LNCaP clone FGC (cell line): ENCODE data around the gene ABCA2.

Experiments used
- DNase-seq: peaks from one replicate; pipeline ENCODE4 v3.0.0-alpha.2; 2011; ENCODE audit warnings: low read depth
- H3K4me3 ChIP-seq: 2 replicates; pipeline ENCODE4 v1.5.1; 2011; ENCODE audit warnings: mild to moderate bottlenecking, low read depth, low read length, control low read depth
- CTCF ChIP-seq: IDR thresholded peaks from 2 replicates; pipeline ENCODE4 v1.5.1; 2012; ENCODE audit warnings: mild to moderate bottlenecking; ENCODE audit not compliant: control insufficient read depth, insufficient read depth; ENCODE audit errors: extremely low read depth

Gene ABCA2

GRCh38 chr9:137022662-137023008 is 5.4 kb downstream of the ABCA2 start:
- no peak for TF ChIP-seq CTCF
- no peak for DNase-seq
- peak overlapping the region; percentile 15; the same call in 1 of the 2 replicates for H3K4me3 ChIP-seq

DNA sequence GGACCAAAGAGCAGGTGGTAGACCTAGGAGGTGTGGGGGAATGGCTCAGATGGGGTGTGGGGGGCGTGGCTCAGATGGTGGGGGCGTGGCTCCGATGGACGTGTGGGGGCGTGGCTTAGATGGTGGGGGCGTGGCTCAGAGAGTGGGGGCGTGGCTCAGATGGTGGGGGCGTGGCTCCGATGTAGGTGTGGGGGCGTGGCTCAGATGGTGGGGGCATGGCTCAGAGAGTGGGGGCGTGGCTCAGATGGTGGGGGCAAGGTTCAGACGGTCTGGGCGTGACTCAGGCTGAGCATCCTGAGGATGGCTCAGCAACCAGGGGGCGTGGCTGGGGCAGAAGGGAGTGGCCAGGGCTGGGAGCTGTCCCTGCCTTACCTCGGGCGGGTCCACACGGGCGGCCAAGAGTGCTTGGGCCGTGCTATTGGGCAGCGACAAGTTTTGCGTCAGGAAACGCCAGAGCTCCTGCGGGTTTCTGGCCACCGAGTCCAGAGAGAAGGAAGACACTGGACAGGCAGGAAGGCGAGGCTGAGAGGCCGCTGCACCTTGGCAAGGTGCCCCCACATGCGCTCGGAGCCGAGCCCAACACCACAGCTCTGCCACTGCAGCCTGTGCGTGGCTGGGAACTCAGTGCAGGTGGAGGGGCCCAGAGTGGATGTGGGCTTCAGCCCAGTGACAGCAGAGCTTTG is 5.9 kb downstream of the ABCA2 start:
- no peak for TF ChIP-seq CTCF
- no peak overlapping the region; the same call in 1 of the 2 replicates for H3K4me3 ChIP-seq
- DNase-seq: peak; percentile 99

DNA sequence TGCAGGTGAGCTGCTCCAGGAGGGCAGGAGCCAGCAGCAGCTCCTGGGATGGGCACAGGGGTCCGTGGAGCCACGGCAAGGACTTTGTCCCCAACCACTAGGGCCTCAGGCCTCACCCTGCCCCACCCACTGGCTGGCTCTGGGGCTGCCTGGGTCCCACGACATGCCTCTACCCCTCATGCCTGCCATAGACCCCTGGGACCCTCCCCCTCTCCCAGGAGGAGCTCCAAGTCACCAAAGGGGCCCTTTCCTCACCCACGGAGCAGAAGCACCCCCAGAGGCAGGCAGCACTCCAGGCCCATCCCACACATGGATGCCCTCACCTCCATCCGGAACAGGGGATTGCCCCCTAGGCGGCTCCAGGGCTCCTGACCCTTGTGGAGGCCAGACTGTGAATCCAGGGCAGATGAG is 6.5 kb downstream of the ABCA2 start:
- no peak for TF ChIP-seq CTCF
- no peak overlapping the region for H3K4me3 ChIP-seq
- DNase-seq: no peak

DNA sequence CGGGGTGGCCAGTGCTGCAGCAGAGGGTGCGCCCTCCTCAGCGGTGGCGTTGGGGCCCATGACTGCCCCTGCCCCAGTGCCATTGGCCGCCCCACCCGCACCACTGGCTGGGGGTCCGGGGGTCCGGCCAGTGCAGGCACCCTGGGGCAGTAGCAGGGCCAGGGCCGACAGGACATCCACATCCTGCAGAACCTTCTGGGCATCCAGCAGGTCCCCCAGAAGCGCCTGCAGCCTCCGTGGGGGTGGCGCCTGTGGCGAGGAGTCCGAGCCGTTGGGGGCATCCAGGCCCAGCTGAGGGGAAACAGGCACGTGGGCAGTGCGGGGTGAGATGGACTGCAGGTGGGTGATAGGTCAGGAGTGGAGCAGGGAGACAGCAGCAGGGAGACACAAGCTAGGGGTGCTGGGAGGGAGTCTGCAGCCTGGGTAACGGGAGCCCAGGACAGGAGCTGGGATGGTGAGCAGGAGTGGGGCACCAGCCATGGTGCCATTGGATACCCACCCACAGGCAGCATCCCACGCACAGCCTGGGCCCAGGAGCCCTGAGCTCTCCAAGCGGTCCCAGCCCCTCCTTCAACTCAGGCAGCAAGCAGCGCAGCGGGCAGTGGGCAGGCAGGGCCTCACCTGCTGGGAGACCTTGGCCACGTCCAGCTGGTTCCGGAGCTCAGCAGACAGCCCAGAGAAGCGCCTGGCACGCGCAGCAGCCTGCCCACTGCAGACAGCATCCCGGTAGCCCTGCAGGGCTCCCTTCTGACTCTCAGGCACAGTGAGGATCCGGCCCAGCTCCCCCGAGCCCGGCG is 7.1 kb downstream of the ABCA2 start:
- no peak for DNase-seq
- TF ChIP-seq CTCF: no peak
- H3K4me3 ChIP-seq: no peak overlapping the region

- no peak overlapping the region for H3K4me3 ChIP-seq
- no peak for DNase-seq
- no peak for TF ChIP-seq CTCF
Observed at GRCh38 chr9:137019891-137020683, 8.0 kb downstream of the ABCA2 start.

DNA sequence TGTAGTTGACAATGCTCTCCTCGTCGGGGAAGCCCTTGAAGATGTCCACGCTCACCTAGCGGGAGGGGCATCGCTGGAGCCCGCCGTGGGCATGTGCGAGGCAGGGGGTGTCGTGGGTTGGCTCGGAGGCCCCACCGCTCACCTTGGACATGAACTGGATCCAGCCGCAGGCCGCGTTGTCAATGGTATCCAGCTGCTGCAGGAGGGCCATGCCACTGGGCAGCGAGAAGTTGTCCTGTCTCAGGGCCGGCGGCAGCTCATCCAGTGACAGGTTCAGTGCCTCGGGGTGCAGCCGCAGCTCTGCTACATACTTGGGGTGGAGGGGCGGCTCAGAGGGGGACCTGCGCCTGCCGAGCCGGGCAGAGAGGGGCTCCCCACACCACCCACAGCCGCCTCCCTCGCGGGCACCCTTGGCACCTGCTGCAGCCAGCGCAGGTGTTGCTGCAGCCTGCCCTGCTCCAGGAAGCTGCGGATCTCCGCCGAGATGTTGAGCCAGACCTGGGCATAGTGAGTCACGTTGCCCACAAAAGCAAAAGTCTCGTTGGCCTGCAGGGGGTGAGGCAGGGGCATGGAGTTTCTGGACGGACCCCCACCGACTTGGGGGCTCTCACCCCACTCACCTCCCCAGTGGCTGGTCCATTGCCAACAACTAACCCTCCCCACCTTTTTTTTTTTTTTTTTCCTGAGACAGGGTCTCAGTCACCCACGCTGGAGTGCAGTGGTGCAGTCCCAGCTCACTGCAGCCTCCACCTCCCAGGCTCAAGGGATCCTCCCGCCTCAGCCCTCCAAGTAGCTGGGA is 9.1 kb downstream of the ABCA2 start:
- H3K4me3 ChIP-seq: no peak overlapping the region
- DNase-seq: no peak
- TF ChIP-seq CTCF: no peak
